22Rv1 (cell line): ENCODE results near the gene ANKAR.

Experiments used
- ZFX ChIP-seq: fragments of 450-650 bp; IDR thresholded peaks from 2 replicates; pipeline ENCODE4 v1.6.1; 2017; ENCODE audit warnings: antibody characterized with exemption, borderline replicate concordance
- TF ChIP-seq, protein P1 (sequence below): fragments of 450-650 bp; IDR thresholded peaks from 2 replicates; pipeline ENCODE4 v1.5.1; 2017; ENCODE audit warnings: mild to moderate bottlenecking

DNA sequence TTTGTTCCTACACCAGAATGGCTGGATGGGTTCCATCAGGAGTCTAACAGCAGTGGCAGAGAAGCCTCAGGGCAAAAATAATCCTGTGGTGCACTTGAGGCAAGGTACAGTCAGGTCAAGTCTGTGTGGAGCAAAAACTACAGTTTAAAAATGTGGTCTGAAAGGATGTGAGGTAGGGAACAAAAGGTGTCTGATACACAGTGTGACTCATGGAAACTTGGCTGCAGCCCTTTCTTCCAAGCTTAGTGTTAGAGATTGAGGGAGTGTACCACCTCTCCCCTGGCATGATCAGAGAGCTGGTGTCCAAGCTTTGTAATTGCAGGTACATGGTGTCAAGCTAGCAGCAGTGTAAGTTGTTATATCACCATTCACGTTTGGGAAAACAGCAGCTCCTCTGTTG is 8.9 kb downstream of the ANKAR start:
- TF ChIP-seq, protein P1, sequence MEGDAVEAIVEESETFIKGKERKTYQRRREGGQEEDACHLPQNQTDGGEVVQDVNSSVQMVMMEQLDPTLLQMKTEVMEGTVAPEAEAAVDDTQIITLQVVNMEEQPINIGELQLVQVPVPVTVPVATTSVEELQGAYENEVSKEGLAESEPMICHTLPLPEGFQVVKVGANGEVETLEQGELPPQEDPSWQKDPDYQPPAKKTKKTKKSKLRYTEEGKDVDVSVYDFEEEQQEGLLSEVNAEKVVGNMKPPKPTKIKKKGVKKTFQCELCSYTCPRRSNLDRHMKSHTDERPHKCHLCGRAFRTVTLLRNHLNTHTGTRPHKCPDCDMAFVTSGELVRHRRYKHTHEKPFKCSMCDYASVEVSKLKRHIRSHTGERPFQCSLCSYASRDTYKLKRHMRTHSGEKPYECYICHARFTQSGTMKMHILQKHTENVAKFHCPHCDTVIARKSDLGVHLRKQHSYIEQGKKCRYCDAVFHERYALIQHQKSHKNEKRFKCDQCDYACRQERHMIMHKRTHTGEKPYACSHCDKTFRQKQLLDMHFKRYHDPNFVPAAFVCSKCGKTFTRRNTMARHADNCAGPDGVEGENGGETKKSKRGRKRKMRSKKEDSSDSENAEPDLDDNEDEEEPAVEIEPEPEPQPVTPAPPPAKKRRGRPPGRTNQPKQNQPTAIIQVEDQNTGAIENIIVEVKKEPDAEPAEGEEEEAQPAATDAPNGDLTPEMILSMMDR, result no peak
- no peak for TF ChIP-seq ZFX
